Activated CD4-positive, alpha-beta T cell treated with anti-CD3 and anti-CD28 coated beads, Interleukin-2, amount 50 U/mL, for 4 hours (primary cell): ENCODE measurements around the gene ODAD4.
"Not testable (repeated sequence)": the region's sequence is repeated elsewhere in the genome, so short reads cannot be mapped to it uniquely, and the experiment has no call there.

ENCODE experiments used
- DNase-seq, 2 experiments: peaks; one replicate each; pipeline ENCODE4 v3.0.0-alpha.2; 2020

The ODAD4 gene

DNA sequence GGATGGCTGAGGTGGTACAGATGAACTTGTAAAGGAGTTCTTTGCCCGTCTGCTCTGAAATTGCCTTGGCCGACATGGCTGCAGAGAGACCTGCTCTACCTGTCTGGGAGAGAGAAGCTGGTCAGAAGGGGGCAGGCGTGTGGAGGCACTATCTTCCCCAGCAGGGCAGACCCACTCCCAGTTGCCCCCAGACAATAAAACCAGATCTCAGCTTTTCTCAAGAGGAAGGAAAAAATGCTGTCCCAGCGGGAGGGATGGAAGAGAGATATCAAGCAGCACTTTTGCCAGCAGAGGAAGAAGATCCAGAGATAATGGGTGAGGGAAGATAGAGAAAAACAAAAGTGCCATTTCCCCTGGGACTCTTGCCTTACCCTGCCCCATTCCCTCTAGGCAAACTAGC lies 16.6 kb upstream of the ODAD4 start:
- DNase-seq, result no peak

DNA sequence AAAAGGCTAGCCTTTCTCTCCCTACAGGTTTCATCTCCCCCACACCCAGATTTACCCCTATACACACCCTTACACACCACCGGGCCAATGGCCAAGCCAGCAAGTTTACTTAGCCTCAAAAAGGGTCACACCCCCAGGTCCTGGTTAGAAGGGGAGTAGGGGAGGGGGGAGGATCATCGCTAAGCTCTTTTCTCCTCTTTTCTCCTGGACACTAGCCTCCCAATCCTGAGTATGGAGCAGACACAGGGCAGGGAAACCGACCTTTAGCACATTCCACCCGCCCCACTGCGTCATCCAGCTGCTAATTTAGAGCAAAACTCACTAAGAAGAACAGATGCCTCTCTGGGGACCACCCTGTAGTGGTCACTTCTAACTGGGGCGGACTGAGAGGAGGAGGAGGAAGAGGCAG lies 16.1 kb upstream of the ODAD4 start:
- DNase-seq, result no peak

DNA sequence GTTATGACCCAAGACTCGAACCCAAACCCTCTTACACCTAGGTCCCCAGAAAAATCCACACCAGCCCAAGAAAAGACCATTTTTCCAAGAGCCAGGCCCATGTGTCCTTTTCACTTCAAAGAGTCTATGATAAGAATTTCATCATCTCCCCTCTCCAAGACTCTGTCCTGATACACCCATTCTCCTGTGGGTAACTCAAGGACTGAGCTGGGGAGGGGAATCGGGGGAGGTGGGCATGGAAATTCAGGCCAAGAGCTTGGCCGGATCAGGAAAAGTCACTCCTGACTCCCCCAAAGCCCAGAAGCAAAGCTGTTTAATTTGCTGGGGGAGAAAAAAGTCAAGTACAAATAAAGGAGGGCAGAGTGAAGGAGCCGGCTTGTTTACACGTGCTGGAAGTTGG lies 15.4 kb upstream of the ODAD4 start:
- DNase-seq, result no peak

DNA sequence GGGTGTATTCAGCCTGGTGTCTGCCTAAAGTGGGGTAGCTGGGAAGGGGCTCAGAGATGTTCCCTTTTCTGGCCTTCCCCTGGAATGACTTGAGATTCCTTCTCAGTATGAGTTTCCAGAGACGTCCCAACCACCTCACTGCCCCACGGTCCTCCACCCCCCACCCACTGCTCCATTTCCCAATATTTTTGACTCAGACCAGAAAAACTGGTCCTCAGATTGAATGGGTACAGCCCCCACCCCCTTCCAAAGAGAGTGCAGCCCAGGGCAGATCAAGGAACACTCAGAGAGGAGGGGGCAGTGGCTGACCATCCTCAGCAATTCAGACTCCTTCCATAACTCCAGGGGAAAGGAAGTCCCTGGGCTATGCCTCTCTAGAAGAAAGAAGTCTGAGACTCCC lies 14.9 kb upstream of the ODAD4 start:
- no peak for DNase-seq

DNA sequence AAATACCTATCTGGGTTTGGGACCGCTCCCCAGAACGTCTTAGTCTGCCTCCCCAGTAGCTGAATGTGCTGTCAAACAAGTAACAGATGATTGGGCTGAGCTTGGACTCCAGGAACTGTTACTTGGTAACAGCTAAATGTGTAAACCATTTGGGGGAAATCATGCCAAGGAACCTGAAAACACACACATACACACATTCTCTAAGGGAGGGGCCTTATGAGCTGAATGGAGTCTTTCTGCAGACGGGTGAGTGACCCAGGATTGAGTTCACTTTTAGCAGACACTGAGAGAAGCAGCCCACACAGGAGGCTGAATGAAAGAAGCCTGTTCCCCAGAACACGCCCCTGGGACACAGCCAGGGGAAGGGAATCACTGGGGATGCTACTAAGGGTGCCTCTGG lies 13.2 kb upstream of the ODAD4 start:
- no peak for DNase-seq

DNA sequence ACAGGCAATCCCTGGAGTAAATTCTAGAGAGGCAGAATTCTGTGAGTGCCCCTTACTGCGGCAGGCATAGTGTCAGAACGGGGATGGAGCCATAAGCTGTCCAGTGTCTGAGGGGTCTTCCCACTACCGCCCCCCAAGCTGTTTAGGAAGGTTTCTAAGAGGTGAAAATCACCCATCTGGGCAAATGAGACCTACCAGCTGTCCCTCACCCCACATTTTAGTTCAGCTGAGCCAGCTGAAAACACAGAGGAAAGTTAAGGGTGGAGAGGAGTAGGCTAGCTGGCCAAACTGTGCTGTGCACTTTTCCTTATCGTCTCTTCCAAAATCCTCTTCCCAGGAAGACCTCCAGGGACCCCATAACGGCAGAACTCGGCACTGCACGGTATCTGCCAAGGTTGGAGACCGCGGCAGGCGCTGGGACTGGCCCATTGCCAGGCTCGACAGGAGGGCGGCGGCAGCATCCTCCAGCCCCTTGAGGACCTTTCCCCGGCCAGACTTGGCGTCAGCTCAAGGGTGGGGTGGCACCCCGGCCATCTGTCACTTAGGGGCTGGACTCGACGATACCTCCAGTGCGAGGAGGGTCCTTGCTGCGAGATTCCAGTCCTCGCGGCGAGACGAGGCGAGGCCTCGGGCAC lies 12.6 kb upstream of the ODAD4 start:
- peak in 1 of 2 experiments; percentile 38 for DNase-seq

DNA sequence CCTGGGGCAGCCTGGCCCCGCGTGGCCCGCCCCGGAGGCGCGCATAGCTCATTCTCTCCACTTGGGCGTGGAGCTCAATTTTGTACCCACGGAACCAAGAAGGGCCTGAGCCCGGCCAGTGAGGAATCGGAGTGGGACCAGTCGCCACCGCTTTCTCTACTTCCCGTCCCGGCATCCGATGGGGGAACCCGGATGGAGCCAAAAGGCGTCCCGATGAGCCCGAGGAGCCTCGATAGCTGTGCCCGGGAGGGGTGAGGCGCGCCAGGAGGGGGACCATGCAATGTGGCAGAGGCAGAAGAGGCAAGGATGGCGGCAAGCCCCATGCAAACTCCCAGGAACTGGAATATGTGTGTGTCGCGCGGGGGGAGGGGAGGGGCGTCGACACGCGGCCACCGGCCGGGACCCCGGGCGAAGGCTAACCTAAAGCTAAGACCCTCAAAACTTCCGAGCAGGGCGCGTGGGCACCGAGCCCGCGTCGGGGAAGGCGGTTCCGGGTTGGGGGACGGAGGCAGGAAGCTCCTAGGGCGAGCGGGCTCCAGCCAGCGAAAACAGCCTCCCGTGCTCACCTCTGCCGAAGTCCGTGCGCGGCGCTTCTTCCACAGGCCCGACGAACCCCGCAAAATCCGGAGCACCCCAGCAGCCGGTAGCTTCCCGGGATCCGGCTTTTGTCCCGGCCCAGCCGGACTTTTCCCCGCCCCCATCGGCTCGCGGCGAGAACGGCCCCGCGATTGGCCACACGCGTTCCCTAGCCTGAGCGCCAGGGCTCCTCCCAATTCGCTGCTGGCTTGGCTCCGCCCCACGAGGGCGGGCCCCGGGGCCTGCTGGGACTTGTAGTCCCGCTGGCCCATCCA lies 11.9 kb upstream of the ODAD4 start, which contains the start of gene ACLY:
Gene ACLY, minus strand, starts transcription at position 638 of the 851 bp plus-strand sequence. CDS start 5,078 bp downstream, outside the sequence.
- DNase-seq, result peak; percentile 92 to 94

DNA sequence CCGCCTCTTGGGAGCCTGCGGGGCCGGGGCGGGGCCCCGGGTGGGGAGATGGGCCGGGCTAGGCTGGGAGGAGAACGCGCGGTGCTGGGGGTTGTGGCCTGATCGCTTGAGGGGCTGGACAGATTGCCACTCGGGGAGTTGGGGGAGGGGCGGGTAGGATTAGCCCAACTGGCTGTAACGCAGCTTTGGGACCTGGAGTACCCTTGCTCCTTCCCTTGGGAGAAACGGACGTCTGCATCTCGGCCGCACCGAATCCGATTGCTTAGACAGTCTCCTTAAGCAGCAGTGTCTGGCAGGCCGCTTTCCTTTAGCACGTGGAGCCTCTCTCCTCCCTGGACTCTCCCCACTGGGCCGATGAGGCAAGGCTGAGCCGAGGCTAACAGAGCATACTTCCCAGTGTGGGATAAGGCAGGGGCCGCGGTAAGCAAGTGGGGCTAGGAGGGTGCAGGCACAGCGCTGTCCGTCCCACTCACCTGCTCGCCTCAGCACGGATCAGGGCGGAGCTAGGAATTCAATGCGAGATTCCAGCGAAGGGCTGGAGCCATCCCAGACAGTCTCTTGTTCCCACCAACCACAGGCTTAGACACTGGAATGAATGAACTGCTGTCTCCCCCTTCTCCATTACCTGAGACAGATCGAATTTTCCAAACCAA lies 11.1 kb upstream of the ODAD4 start:
- DNase-seq, result no peak

DNA sequence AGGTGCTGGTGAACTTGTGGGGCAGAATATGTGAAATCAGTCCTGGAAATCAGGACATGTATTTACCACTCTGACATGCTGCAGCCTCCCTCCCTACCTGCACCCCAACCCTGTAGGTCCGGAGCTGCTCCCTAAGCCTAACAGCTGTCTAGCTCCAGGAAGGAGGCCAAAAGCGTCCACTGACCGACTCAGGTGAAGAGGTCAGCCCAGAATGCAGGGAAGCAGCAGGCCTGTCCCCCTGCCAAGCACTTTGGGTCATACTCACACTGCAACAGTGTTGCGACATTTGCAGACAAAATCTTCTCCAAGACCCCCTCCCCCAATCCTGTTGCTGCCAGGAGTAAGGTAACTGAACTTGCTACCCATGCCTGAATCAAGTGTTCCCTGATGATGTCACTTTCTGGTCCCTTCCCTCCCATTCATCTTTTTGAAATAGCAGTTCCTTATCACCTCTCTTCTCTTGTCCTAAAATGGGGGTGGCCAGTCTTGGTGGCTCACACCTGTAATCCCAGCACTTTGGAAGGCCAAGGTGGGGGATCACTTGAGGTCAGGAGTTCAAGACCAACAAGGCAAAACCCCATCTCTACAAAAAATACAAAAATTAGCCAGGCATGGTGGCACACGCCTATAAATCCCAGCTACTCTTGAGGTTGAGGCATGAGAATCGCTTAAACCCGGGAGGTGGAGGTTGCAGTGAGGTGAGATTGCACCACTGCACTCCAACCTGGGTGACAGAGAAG lies 10.4 kb upstream of the ODAD4 start:
- DNase-seq, result no peak

DNA sequence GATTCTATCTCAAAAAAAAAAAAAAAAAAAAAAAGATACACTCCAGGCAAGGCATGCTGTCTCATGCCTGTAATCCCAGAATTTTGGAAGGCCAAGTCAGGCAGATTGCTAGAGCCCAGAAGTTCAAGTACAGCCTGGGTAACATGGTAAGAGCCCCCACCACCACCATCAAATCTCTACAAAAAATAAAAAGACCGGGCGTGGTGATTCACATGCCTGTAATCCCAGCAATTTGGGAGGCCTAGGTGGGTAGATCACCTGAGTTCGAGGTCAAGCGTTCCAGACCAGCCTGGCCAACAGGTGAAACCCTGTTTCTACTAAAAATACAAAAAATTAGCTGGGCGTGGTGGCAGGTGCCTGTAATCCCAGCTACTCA lies 9.8 kb upstream of the ODAD4 start:
- DNase-seq, result no peak

DNA sequence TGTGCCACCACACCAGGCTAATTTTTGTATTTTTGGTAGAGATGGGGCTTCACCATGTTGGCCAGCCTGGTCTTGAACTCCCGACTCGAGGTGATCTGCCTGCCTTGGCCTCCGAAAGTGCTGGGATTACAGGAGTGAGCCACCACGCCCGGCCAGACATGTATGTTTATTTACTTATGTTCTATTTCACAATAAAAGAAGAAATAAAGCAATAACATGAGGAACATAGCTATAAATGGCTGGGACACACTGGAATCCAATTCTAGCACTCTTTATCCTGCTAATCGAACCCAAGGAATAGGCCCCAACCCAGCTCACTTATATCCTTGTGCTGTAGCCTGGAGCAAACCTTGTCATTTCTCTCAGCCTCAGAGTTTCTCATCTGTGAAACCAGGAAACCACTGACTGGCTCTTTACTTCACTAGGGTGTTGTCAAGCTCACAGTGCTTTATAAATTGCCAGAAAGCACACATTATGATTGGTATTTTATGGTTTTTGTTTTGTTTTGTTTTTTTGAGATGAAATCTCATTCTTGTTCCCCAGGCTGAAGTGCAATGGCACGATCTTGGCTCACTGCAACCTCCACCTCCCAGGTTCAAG lies 4.3 kb upstream of the ODAD4 start:
- no peak for DNase-seq

DNA sequence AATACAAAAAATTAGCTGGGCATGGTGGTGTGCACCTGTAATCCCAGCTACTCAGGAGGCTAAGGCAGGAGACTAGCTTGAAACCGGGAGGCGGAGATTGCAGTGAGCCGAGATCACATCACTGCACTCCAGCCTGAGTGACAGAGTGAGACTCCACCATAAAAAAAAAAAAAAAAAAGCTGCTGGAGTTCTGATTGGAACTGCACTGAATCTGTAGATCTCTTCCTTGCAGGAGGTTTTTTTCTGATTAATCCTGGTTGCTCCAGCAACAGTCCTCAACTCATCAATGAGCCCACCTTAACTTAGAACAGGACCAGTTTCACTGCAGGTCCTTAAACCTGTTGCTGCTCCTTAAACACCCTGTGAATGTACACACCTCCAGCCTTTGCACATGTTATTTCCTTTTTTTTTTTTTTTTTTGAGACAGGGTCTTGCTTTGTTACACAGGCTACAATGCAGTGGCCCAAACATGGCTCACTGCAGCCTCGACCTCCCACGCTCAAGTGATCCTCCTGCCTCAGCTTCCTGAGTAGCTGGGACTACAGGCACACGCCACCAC lies 1.6 kb upstream of the ODAD4 start:
- DNase-seq, result no peak

DNA sequence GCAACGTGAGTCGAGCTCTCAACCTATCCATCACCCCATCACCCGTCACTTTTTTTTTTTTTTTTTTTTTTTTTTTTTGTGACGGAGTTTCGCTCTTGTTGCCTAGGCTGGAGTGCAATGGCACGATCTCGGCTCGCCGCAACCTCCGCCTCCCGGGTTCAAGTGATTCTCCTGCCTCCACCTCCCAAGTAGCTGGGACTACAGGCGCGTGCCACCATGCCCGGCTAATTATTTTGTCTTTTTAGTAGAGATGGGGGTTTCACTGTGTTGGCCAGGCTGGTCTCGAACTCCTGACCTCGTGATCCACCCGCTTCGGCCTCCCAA lies 378 bp downstream of the ODAD4 start:
- DNase-seq, result not testable (repeated sequence)

DNA sequence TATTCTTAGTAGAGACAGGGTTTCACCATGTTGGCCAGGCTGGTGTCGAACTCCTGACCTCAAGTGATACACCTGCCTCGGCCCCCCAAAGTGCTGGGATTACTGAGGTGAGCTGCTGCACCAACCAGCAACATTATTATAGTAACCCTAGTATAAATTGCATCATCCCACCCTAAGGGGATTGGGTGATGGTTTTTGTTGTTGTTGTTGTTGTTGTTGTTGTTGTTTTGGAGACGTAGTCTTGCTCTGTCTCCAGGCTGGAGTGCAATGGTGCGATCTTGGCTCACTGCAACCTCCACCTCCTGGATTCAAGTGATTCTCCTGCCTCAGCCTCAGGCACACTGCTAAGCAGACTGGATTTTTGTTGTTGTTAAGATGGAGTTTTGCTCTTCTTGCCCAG lies 1.3 kb downstream of the ODAD4 start:
- not testable (repeated sequence) for DNase-seq

DNA sequence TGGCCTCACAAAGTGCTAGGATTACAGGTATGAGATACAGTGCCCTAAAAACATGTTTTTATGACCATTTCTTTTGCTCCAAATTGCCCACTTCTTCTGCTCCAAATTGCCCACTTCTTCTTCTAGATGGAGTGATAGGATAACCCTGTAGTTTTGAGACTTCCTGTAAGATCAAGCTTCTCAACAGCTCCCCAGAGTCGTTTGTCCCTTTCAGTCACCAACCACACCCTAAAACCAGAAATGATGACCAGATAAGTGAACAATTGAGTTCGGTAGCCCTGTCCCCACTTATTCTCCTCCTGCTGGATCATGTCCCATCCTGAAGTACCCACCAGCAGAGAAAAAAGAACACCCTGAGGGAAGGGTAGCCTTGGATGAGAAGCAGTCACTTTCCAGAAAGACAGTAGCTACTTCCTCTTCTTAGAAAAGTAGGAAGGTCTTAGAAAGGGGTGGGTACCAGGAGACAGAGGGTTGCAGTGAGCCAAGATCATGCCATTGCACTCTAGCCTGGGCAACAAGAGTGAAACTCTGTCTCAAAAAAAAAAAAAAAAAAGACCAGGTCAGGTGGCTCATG lies 2.5 kb downstream of the ODAD4 start:
- no peak for DNase-seq

DNA sequence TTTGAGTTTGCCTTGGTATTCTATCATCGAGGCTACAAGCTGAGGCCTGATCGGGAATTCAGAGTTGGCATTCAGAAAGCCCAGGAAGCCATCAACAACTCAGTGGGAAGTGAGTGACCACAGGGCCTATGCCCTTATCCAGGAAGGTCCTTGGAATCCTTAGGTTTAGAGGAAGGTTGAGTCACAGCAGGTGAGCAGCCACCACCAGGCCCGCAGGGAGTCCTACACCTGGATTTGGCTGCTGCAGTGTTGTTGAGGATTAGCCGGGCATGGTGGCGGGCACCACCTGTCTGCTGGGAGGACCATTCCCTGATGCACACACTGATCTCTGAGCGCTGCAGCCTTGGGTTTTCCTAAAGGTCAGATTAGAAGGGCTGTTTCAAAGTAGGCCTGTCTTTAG lies 5.2 kb downstream of the ODAD4 start:
- no peak for DNase-seq

DNA sequence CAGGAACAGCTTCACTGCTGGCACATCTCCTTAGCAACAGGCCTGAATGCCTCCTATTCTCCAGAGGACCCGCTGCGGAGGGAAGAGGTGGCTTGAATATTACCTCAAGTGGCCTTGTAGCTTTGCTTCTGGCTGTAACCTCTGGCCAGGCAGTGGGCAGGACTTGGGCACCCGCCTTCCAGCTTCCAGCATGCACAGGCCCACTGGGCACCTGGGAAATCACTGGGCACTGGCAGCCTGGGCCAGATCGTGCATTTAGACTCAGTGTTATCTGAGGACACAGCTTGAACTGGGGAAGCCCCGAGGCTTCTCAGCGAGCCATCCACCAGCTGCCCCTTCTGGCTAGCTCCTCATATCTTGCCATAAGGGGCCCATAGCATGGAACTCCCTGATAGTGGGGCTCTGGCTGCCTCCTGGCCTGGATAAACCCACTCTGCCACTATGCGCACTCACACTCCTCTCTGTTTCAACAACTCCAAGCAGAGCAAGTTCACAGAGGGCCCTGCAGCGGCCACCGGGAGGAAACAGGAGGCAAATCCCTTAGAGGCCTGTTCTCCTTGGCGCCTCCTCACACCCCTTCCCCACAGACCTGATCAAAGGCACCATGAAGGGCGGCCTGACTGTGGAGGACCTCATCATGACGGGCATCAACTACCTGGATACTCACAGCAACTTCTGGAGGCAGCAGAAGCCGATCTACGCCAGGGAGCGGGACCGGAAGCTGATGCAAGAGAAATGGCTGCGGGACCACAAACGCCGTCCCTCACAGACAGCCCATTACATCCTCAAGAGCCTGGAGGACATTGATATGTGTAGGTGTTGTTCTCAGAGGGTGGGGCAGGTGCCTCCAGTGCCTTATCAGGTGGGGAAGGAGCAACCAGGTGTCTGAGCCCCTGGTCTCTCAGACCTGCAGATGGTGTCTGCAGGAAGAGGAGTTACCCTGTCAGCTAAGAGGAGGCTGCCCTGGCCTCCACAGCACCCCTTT lies 7.8 kb downstream of the ODAD4 start:
- no peak for DNase-seq

DNA sequence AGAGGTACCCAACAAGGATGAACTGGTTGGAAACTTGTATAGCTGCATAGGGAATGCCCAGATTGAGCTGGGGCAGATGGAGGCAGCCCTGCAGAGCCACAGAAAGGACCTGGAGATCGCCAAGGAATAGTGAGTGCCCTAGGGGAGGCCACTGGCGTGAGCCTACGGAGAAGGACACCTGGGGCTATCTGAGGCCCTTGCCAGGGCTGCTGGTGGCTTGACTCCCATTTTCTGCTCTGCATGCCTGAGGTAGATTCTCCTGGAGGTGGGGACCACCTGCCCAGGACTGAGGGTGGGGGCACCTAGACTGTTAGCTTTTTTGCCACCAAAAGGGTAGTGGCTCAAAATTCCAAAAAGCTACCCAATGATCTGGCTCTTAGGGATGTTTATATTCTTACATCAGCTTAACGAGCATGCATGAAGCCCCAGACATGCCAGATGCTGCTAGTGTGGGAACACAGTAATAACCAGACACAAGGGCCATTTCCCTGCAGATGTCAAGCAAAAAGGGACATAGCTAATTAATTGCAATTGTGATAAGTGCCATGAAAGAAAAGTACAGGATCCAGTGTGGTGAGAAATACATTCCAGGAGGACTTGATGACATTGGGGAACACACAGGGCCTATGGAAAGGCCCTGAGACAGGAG lies 8.8 kb downstream of the ODAD4 start:
- no peak for DNase-seq

DNA sequence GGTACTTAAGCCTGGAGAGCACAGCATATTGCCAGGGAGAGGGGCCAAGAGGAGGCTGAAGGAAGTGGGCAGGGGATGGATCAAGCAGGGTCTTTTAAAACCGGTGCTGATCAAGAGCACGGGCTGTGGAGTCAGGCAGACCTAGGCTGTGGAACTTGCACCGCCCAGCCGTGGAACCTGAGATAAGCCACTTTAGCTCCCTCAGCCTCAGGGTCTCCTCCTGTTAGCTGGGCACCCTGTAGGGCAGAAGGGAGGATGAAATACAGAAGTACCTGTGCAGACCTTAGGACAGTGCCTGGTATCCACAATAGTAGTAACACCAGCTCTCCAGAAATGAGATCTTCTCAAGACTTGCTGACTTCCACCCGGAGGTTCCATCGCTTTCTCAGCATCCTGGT lies 9.3 kb downstream of the ODAD4 start:
- DNase-seq, result no peak

DNA sequence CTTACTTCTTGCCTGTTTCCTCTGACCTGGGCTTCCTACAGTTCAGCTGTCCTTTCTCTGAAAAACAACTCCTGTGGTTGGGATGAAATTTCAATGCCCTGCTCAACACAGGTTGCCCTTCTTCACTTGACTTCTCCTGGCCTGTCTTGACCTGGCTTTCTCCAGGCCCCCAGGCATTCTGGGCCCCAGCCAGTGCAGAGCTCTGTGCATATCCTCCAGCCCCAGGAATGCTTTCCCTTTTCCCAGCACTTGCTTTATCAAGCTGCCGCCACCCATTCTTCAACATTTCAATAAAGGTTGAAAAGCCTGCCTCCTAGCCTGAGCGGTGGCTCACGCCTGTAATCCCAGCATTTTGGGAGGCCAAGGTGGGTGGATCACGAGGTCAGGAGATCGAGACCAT lies 10.8 kb downstream of the ODAD4 start:
- DNase-seq, result no peak
